HG02678 (cell line): ENCODE data around the gene NCSTN.

ENCODE experiments used
- ATAC-seq: cut with Tn5 transposase; IDR thresholded peaks from one replicate; pipeline ENCODE4 v1.9.1; 2021; ENCODE audit warnings: mild to moderate bottlenecking, moderate library complexity; ENCODE audit not compliant: unreplicated experiment

The NCSTN gene

GRCh38 chr1:160342953-160343869 is at the start of gene NCSTN, which contains the start of gene COPA:
Gene NCSTN (plus strand): TSS chr1:160343383. CDS start chr1:160343397, 14 bp downstream.
Gene COPA (minus strand): TSS chr1:160343250. CDS start chr1:160343170, 80 bp downstream.
- ATAC-seq = peak; percentile 94

GRCh38 chr1:160296036-160296435 is 47.1 kb upstream of the NCSTN start:
- no peak for ATAC-seq

- ATAC-seq = no peak
Observed at GRCh38 chr1:160300173-160300572, 43.0 kb upstream of the NCSTN start.

GRCh38 chr1:160307118-160307791 is 35.9 kb upstream of the NCSTN start:
- no peak for ATAC-seq

GRCh38 chr1:160308451-160309184 is 34.6 kb upstream of the NCSTN start:
- ATAC-seq = no peak

- no peak for ATAC-seq
Observed at GRCh38 chr1:160309185-160309557, 34.0 kb upstream of the NCSTN start.

- ATAC-seq = no peak
Observed at GRCh38 chr1:160309571-160309970, 33.6 kb upstream of the NCSTN start.

- ATAC-seq = no peak
Observed at GRCh38 chr1:160315359-160315758, 27.8 kb upstream of the NCSTN start.

- ATAC-seq = no peak
Observed at GRCh38 chr1:160322831-160323230, 20.4 kb upstream of the NCSTN start.

GRCh38 chr1:160325252-160325651 is 17.9 kb upstream of the NCSTN start:
- no peak for ATAC-seq

GRCh38 chr1:160326418-160326817 is 16.8 kb upstream of the NCSTN start:
- no peak for ATAC-seq

- ATAC-seq = no peak
Observed at GRCh38 chr1:160328184-160328583, 15.0 kb upstream of the NCSTN start.

GRCh38 chr1:160330119-160330518 is 13.1 kb upstream of the NCSTN start:
- no peak for ATAC-seq

GRCh38 chr1:160332516-160332915 is 10.7 kb upstream of the NCSTN start:
- ATAC-seq = no peak

- ATAC-seq = no peak
Observed at GRCh38 chr1:160338580-160338979, 4.6 kb upstream of the NCSTN start.

GRCh38 chr1:160340146-160340545 is 3.0 kb upstream of the NCSTN start:
- no peak for ATAC-seq

GRCh38 chr1:160340866-160341265 is 2.3 kb upstream of the NCSTN start:
- no peak for ATAC-seq

GRCh38 chr1:160342526-160342925 is 657 bp upstream of the NCSTN start:
- ATAC-seq = no peak

GRCh38 chr1:160344241-160344640 is 1.1 kb downstream of the NCSTN start:
- ATAC-seq = no peak

- no peak for ATAC-seq
Observed at GRCh38 chr1:160344936-160345335, 1.8 kb downstream of the NCSTN start.

GRCh38 chr1:160346463-160346862 is 3.3 kb downstream of the NCSTN start:
- ATAC-seq = no peak
